Heart right ventricle (tissue), 16 donors: ENCODE results near the gene RTTN. TPM values are rescaled to one million over a fixed set of nuclear protein-coding genes. Genes with fewer than 3 reads are reported as not detected.

Source experiments
- ATAC-seq, 8 donors: fragments of 200-7000 bp; cut with Tn5 transposase; one replicate each; pipeline ENCODE4 v1.9.1; 2020; ENCODE audit warnings: mild to moderate bottlenecking in 8 of 8, moderate library complexity in 8 of 8, moderate number of reproducible peaks in 1 of 8
- DNase-seq, 2 donors: peaks; one replicate each; pipeline ENCODE4 v3.0.0-alpha.2; 2020
- H3K27ac ChIP-seq, 10 donors: fragments of 200-600 bp; sonication (generic) in 2 of 10; one replicate each; pipeline versions ENCODE4 v1.5.0 to v1.8.0; 2020 to 2022; ENCODE audit warnings: mild to moderate bottlenecking in 3 of 10
- H3K27me3 ChIP-seq, 7 donors: fragments of 200-600 bp; one replicate each; pipeline ENCODE4 v1.8.0; 2021 to 2022; ENCODE audit warnings: mild to moderate bottlenecking in 2 of 7
- H3K36me3 ChIP-seq, 9 donors: fragments of 200-600 bp; sonication (generic) in 1 of 9; one replicate each; pipeline versions ENCODE4 v1.5.0 to v1.8.0; 2020 to 2022; ENCODE audit warnings: mild to moderate bottlenecking in 2 of 9
- H3K4me1 ChIP-seq, 9 donors: fragments of 200-600 bp; sonication (generic) in 1 of 9; one replicate each; pipeline versions ENCODE4 v1.5.0 to v1.8.0; 2020 to 2022; ENCODE audit warnings: mild to moderate bottlenecking in 4 of 9
- H3K4me3 ChIP-seq, 10 donors: fragments of 200-600 bp; sonication (generic) in 2 of 10; one replicate each; pipeline versions ENCODE4 v1.5.0 to v1.8.0; 2020 to 2022; ENCODE audit warnings: mild to moderate bottlenecking in 7 of 10, moderate library complexity in 2 of 10
- H3K9me3 ChIP-seq, 11 donors: fragments of 200-600 bp in 10 of 11; sonication (generic) in 2 of 11; one replicate each; pipeline versions ENCODE4 v1.5.0 to v1.8.0; 2013 to 2022; ENCODE audit warnings: mild to moderate bottlenecking in 2 of 11, control low read depth in 1 of 11, moderate library complexity in 1 of 11
- CTCF ChIP-seq, 9 donors: fragments of 200-600 bp; sonication (generic) in 2 of 9; IDR thresholded peaks; one replicate each; pipeline versions ENCODE4 v1.5.0 to v1.8.0; 2021 to 2022; ENCODE audit warnings: antibody characterized with exemption in 9 of 9, mild to moderate bottlenecking in 5 of 9, moderate library complexity in 1 of 9
- WGBS, 2 donors: extraction: QIAGEN DNeasy Blood & Tissue Kit; methylation state at CpG; one replicate each; pipeline ENCODE4 v1.1.7; 2013; ENCODE audit warnings: inconsistent platforms in 1 of 2; 5-methylcytosine and 5-hydroxymethylcytosine counted together
- intact Hi-C, 10 donors: fragments of 100-400 bp; cut with DNase I; formaldehyde crosslinking; loops; one replicate each; pipeline versions ENCODE4 v1.11.1 to v1.14.2; 2022
- polyA plus RNA-seq, 2 donors: library from polyadenylated mRNA; stranded (reverse); fragments of 200-250 nt; gene quantifications; one replicate each; pipeline ENCODE4 v1.2.3, GENCODE V29; 2013
- total RNA-seq, 10 donors: library from RNA; stranded (reverse); fragmentation: NEBNext Ultra II Directional in 3 of 10; extraction: Animal tissue kit (Norgen Biotek cat#: 25700) in 3 of 10; gene quantifications; one replicate each; pipeline versions ENCODE4 v1.2.1 to v1.2.4, GENCODE V29; 2021 to 2023
- donor health status: Arrhythmogenic right ventricular cardiomyopathy.
- donor health status: ischemic (EF 13 %, LVEDD 7.1; RV severe dilation, severe dysfunction).
- donor health status: healthy with polysubstance abuse.
- donor health status: DM: no; HTN: yes; CAD: no.
- donor health status: DM: no; HTN: no; CAD: no.
- donor health status: ischemic (EF 25% LVEDD 6.9; RV normal size, moderate dysfunction).
- donor health status: ischemic (EF 25% LVEDD 5.7; RV mildly dilated, moderate dysfunction).
- donor health status: healthy.
- donor health status: DM: yes; HTN: yes; CAD: no.
- donor health status: Ischemic cardiomyopathy.
- donor health status: ischemic (EF 35%, LVEDD 5.7; RV mildly dilated, moderate dysfunction).
- donor health status: nonischemic (EF 11% LVEDD 7.7; RV severe dilation, severe dysfunction).
- donor health status: DM: yes; HTN: yes; CAD: no.
- donor health status: PGD.
- donor health status: ischemic (EF 29% LVEDD 5.4; RV normal size, mild dysfunction).
- donor health status: nonischemic (EF 23%, LVEDD 6.1; RV moderate dilation, normal function).

RTTN gene
- total and polyA plus RNA-seq, 12 donors = 3.5 to 15.7 (median 9.4) TPM

- Histone ChIP-seq H3K27ac (no peak overlapping the region), H3K36me3 (peaks cover 0 to 76% (median 11%) of the 10 kb centered on the region in 9 donors), H3K27me3 (no peaks in the 10 kb centered on the region), H3K4me1 (no peaks in the 10 kb centered on the region), H3K4me3 (no peak overlapping the region), H3K9me3 (peaks cover 0 to 4% (median 0%) of the 10 kb centered on the region in 11 donors)
- TF ChIP-seq CTCF (IDR thresholded peaks at IDR 0.05) = no peak
- intact Hi-C loops = no loop called here
- ATAC-seq (no peak), DNase-seq (no peak)
- WGBS, 2 donors = 94 to 98% methylated on average over 1 of the region's 1 CpG
Observed at GRCh38 chr18:70139138-70139537, 66.3 kb downstream of the RTTN start.

- no peak for DNase-seq
- Histone ChIP-seq H3K9me3 (peaks cover 0 to 8% (median 0%) of the 10 kb centered on the region in 11 donors), H3K27ac (no peak overlapping the region), H3K4me3 (no peak overlapping the region), H3K27me3 (no peaks in the 10 kb centered on the region), H3K36me3 (peaks cover 0 to 68% (median 14%) of the 10 kb centered on the region in 9 donors), H3K4me1 (peaks cover 0 to 7% (median 0%) of the 10 kb centered on the region in 9 donors)
- 71 to 79% methylated on average over 2 of the region's 2 CpGs for WGBS, 2 donors
- ATAC-seq = no peak
- intact Hi-C loops = no loop called here
- no peak for TF ChIP-seq CTCF (IDR thresholded peaks at IDR 0.05)
Observed at GRCh38 chr18:70135604-70136003, 69.9 kb downstream of the RTTN start.

- Histone ChIP-seq H3K27me3 (no peaks in the 10 kb centered on the region), H3K9me3 (peaks cover 0 to 21% (median 0%) of the 10 kb centered on the region in 11 donors), H3K4me1 (peaks cover 0 to 7% (median 0%) of the 10 kb centered on the region in 9 donors), H3K27ac (peak overlapping the region in 1 of 10 donors; percentile 37), H3K4me3 (no peak overlapping the region), H3K36me3 (peaks cover 0 to 63% (median 14%) of the 10 kb centered on the region in 9 donors)
- ATAC-seq (peak in 5 of 8 donors; percentile 30 to 68 (median 56)), DNase-seq (no peak)
- intact Hi-C loops = no loop called here
- TF ChIP-seq CTCF (IDR thresholded peaks at IDR 0.05) = no peak
- WGBS, 2 donors = 57 to 64% methylated on average over 2 of the region's 2 CpGs
Observed at GRCh38 chr18:70132999-70133398, 72.5 kb downstream of the RTTN start.

GRCh38 chr18:70128271-70128670 lies 77.2 kb downstream of the RTTN start:
- H3K4me3 ChIP-seq = no peak overlapping the region
- H3K4me1 ChIP-seq = peaks cover 0 to 7% (median 0%) of the 10 kb centered on the region in 9 donors
- ATAC-seq (no peak), DNase-seq (no peak)
- H3K27me3 ChIP-seq = no peaks in the 10 kb centered on the region
- intact Hi-C loops = no loop called here
- no peak overlapping the region for H3K27ac ChIP-seq
- no peak for TF ChIP-seq CTCF (IDR thresholded peaks at IDR 0.05)
- H3K36me3 ChIP-seq = peaks cover 0 to 69% (median 3%) of the 10 kb centered on the region in 9 donors
- 38 to 65% methylated on average over 2 of the region's 2 CpGs for WGBS, 2 donors
- H3K9me3 ChIP-seq = peaks cover 0 to 21% (median 0%) of the 10 kb centered on the region in 11 donors
